Islet of Langerhans (tissue), 1 donor: ENCODE results near the gene TCIRG1.

ENCODE experiments used
- FAIRE-seq: peaks from one replicate; lab custom pipeline; 2011; peaks lifted over from hg19 to GRCh38; lab: Jason Lieb, UNC

TCIRG1 gene

DNA sequence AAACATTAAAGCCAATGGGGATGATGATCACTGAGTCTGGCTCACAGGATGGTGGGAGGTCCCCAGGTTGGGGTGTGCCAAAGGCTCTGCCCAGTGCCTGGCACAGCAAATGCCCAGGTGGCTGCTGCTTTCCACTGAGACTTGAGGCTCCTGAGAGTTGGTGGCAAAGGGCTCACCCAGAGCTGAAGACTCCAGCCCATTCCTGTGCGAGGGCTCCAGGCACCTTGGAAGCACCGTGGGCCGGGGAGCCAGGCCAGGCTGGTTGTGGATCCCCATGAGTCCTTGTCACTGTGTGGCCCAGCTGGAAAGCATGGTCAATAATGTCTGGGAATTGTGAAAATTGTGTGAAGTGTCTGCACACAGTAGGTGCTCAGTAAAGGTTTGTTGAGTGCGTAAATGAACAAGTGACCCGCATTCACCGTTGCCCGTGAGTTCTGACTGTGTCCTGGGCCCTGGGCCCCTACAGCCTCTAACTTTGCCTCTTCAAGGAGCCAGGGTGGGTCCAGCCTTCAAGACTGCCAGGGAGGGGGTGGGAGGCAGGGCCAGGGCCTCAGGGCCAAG is 32.1 kb upstream of the TCIRG1 start:
- FAIRE-seq: no peak

DNA sequence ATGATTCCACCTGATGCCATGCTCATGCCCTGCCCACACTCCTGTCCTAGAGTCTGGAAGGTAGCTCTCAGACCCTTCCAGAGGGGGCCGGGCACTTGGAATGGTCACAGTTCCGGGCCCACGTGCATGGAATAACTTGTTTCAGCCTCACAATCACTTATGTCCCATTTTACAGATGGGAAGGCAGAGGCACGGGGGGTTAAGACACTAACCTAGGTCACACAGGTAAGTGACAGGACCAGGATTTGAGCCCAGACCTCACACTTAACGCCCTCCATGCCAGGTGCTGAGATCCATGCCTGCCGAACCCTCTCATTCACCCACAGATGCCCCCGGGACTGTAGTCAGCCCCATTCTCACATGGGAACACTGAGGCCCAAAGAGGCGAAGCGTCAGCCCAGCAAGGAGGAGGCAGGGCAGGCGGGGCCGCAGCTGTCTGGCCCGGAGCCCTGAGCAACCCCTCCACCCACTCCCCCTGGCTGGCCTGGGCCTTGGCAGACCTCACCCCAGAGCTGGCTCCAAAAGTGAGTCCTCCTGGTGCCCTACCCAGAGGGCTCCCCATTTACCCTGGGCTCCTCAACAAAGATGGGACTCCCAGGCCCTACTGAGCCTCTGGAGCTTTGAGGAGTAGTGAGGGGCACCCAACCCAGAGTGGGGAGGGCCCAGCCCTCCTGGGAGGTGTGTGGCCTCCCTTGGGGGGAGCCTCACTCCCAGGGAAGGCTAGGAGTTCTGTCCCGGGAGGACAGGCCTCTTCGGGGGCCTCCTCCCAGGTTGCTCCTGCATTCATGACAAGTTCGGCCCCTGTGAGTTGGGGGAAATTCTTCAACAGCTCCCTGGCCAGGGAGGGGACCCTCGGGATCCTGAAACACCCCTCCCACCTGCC is 31.1 kb upstream of the TCIRG1 start:
- no peak for FAIRE-seq

DNA sequence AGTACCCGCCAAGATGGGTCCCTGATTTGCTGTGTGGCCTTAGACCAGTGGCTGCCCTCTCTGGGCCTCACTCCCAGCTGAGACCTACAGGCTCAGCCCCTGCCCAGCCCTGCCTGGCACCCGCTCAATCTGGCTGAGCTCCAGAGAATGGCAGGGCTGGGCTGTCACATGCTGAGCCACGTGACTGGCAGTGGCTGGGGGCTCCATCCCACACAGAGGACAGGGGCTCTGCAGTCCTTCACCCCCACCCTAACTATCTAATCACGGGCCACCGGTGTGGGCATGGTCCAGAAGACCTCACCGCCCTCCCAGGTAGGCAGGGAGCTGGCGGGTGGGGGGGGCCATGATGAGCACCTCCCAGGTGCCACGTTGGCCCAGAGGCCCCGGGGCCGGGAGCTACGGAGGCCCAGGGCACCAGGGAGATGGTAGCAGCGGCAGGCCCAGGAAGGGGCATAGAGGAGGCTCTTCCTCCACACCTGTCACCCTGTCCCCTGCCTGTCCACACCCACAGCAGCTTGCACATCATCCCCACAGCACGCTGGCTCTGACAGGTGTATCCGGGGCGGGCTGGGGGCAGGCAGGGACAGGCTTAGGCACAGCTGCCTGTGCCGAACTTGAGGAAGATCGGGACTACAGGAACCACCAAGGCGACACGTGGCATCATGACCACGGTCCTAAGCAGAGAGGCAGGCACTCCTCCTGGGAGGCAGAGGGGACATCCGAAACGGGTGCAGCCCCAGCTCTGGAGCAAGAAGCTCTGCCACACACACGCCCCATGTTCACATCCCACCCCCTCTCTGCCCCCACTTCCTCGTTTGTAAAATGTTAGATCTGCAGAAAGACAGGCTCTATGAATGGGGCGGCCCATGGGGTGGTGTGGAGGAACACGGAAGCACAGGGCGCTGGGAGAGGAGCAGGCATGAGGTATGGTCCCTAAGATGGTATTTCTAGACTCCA is 30.2 kb upstream of the TCIRG1 start:
- FAIRE-seq: no peak

GRCh38 chr11:68009391-68010089 is 29.3 kb upstream of the TCIRG1 start:
- FAIRE-seq: no peak

DNA sequence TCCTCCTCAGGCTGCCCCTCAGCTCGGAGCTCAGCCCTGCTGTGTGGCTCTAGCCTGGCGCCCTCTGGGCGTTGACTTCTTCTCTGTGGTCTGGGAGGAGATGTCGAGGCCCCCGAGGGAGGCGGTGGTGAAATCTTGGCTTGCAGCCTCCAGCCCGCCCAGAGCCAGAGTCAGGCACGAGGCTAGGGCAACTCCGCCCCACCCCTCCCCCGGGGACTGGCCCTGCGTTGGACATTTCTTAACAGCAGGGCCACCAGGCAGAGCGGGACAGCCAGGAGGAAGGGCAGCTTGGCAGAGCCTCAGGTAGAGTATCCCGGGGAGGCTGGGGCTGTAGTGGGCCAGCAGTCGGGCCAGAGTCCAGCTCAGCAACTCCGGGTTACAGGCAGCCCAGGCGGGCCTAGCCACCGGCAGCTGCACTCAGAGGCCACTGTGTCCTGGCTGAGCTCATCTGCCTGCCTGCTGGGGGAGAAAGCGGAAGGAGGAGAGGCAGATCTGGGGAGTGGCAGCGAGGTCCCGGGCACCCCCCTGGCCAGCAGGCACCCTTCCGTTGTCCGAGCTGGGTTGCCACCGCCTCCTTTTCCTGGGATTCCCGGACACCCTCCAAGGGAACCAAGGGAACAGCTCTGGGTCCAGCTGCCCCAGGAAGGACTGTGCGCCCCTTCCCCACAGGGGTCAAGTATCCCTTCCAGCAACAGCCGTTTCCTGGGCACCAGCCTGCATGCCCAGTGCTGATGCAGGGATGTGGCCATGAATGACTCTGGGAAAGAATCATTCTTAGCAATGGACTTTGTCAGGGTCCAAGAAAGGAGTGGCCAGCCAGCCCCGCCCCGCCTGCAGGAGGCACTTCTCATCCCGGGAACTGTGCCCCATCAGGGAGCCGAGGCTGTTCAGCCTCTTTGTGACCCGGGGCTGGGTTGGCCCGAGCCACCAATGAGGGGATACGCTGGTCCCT is 28.5 kb upstream of the TCIRG1 start, which contains the start of gene ALDH3B1:
Gene ALDH3B1, plus strand, starts transcription at position 238 of the 952 bp plus-strand sequence. CDS start 4,971 bp downstream, outside the sequence.
- no peak for FAIRE-seq

DNA sequence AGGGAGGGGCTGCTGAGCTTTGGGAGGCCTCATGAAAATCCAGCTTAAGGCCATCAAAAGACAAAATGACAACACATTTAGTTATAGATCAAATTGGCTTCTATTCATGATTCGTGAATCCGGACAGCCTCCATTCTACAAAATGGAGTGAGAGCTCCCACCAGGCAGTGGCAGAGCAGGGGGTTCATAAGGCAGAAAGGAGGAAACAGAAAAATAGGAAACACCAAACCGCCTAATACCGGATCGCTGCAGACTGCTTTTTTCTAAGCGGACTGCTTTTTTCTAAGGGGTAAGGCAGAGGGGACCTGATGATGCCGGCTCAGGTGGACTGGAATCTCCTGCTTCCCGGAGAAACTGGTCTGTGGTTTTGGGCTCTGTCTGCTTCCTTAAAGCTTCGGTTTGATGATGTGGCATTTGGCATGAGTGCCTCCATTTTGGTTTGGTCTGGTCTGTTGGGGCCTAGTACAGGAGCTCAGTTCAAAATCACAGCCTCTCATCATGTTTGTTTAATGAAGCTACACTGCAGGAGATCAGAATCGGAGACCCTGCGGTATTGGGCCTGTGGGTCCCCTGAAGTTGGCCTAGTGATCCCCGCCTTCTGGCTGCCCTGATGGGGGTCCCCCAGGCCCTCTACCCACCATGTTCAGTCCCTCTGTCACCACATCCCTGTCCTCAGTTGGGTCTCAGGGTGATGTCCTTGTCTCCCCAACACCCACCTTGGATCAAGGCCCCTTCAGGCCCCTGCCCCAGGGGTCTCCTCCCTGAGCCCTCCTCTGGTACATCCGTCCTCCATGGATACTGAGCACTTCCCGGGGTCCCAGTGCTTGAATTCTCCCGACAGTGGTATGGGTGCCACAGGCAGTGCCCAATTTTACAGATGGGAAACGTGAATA is 27.5 kb upstream of the TCIRG1 start:
- FAIRE-seq: no peak

GRCh38 chr11:68012044-68012842 is 26.6 kb upstream of the TCIRG1 start:
- no peak for FAIRE-seq

- FAIRE-seq: no peak
Observed at GRCh38 chr11:68012843-68013610, 25.8 kb upstream of the TCIRG1 start.

DNA sequence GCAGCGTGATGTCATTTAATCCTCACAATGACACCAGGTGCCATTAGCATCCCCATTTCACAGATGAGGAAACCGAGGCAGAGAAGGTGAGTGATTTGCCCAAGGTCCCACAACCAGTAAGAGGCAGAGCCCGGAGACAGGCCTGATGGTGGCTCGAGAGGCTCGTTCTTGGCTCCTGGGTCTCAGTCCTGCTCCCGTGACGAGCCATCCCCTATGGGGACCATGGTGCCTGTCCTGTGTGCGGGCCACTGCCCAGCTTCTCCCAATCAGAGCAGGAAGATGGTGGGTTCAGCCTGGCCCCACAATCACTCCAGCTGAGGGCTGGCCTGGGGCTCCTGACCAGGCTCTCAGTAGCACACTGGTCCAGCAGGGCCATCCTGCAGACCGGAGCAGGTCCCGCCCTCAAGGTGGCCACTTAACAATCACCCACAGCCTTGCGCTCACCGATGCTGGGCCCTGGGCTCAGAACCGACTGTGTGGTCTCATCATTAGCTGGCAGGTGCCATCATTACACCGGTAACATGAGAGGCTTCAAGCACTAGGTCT is 25.1 kb upstream of the TCIRG1 start:
- FAIRE-seq: no peak

GRCh38 chr11:68014157-68014946 is 24.5 kb upstream of the TCIRG1 start:
- FAIRE-seq: no peak

DNA sequence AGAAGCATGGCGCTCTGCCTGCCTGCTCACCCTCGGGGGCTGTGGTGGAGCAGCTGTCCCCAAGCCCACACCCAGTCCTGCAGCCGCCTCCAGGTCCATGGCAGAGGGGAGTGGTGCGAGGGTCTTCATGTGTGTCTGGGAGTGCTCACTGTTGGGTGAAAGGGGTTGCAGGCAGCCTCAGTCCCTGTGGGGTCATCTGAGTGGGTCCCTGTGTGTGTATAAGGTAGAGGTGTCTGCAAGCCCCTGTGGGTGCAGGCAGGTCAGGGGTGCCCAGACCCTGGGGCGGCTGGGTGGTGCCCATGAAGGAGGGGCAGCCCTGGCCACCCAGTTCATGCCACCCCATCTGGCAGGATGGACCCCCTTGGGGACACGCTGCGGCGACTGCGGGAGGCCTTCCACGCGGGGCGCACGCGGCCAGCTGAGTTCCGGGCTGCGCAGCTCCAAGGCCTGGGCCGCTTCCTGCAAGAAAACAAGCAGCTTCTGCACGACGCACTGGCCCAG is 23.8 kb upstream of the TCIRG1 start:
- FAIRE-seq: no peak

- no peak for FAIRE-seq
Observed at GRCh38 chr11:68015467-68015866, 23.4 kb upstream of the TCIRG1 start.

DNA sequence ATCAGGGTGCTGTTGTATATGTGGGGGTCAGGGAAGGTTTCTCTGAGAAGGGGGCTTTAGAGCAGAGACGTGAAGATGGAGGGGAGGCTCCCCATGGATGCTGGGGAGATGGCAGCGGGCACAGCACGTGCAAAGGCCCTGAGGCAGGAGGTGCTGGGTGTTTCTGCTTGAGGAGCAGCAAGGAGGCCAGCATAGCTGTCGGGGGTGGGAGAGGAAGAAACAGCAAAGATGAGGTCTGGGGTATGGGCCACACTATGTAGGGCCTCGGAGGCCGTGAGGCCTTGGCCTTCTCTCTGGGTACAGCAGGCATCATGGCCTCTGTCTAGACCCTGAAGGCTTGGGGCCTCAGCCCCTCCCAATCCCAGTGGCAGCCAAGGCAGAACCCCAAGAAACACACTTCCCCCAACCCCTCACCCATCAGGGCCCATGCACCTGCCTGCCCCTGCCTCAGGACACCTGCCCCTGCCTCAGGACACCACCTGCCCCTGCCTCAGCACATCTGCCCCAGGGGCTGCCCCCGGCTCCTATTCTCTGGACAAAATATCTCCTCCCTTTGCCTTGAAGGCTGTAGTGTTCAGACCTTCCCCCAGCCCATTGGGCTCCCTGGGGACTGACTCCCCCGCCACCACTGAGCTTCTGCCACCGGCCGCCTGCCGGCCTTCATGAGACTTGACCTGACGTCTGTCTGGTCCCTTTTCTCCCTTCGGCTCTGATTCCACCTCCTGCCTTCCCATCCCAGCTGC is 22.5 kb upstream of the TCIRG1 start:
- no peak for FAIRE-seq

DNA sequence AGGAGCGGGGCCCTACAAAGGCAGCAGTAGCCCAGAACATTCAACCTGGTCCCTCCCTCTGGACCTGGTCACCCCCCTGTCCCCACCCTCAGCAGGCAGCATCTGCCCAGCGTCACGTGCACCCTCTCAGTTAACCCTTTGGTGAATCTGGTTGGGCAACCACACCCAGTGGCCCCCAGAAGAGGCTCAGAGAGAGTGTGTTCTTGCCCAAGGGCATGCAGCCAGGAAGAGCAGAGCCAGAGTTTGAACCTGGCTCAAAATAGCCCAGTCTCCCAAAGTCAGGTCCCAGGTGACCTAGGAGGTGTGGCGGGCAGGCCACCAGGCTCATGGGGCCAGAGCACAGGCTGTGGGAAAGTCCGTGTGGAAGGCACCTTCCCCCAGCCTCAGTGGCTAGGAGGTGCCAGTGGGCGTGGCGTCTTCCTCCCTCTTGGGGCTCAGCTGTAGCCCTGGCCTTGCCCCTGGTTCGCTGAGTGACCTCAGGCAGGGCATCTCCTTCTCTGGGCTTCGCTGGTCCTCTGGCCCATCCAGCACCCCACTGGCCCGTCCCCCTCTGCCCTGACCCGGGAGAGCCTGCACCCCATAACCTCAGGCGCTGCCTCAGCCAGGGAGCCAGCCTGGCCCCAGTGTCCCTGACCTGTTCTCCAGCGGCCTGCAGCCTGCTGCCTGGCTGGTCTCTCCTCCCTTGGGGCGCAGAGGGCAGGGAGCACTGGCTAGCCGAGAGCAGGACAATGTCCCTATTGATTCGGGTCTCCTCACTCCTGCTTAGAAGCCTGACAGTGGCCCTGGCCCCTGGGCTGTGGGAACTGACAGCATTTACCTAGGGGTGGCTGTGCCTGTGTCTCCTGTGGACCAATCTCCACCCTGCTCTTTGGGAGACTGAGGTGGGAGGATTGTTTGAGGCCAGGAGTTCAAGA is 21.7 kb upstream of the TCIRG1 start:
- FAIRE-seq: no peak
